ENCODE measurements around the gene SOS1.
A peak's percentile ranks its signal among the peaks of the same experiment; 100 is the strongest.
"Not testable (repeated sequence)": the region's sequence is repeated elsewhere in the genome, so short reads cannot be mapped to it uniquely, and the experiment has no call there.

Gene SOS1

DNA sequence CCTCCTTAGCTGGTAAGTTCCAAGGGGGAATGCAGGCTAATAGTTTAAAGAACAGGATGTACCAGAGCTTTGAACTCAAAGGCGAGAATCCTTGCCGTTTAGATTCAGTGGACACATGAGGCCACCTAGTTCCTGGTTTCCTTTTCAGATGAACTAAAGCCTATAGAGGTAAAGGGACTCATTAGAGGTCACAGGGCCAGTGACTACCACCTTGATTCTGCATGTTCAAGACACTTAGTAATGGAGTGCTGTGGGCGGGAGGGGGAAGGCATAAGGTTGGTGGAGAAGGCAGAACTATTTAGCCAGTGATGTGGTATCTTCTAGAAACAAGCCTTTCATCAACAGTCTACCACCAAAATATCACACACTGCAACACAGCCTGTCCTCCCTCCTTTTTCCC lies 183.3 kb downstream of the SOS1 start:
- Histone ChIP-seq H3K4me1 (ENCODE audit: control insufficient read depth, insufficient read depth, low read depth, low read length) (peaks cover 1% of the 10 kb centered on the region), H3K23ac (ENCODE audit: low read length in 2 of 2) (no peak overlapping the region), H3K4me2 (ENCODE audit: low read length, poor library complexity, severe bottlenecking) (no peak overlapping the region), H2AFZ (ENCODE audit: low read depth, low read length) (no peak overlapping the region), H3K27me3 (ENCODE audit: control insufficient read depth in 1 of 2, insufficient read depth in 1 of 2, low read length in 2 of 2) (no peaks in the 10 kb centered on the region), H3K27ac (ENCODE audit: low read length, poor library complexity, severe bottlenecking) (no peak overlapping the region), H4K8ac (ENCODE audit: low read length) (no peak overlapping the region), H2BK5ac (ENCODE audit: low read depth, low read length, poor library complexity, severe bottlenecking) (no peak overlapping the region), H4K91ac (ENCODE audit: low read length) (no peak overlapping the region), H3K36me3 (ENCODE audit: control insufficient read depth in 1 of 2, insufficient read depth in 2 of 2, low read depth in 1 of 2, low read length in 2 of 2) (no peaks in the 10 kb centered on the region), H3K79me1 (replicated peaks; ENCODE audit: low read length, poor library complexity, severe bottlenecking) (no peaks in the 10 kb centered on the region), H3K9me3 (ENCODE audit: control insufficient read depth, low read length) (no peaks in the 10 kb centered on the region), H2BK15ac (ENCODE audit: low read depth, poor library complexity, severe bottlenecking) (no peak overlapping the region), H2AK5ac (ENCODE audit: low read length, severe bottlenecking) (no peak overlapping the region), H2BK120ac (ENCODE audit: low read depth, low read length) (no peak overlapping the region), H2BK12ac (ENCODE audit: low read length in 2 of 2) (no peak overlapping the region), H3K4ac (ENCODE audit: low read depth in 1 of 2, low read length in 2 of 2) (no peak overlapping the region), H3K14ac (ENCODE audit: low read length in 2 of 2) (no peak overlapping the region), H3K4me3 (ENCODE audit: insufficient read depth in 1 of 2, low read depth in 1 of 2, low read length in 2 of 2) (no peak overlapping the region), H3K18ac (ENCODE audit: low read depth in 1 of 2, low read length in 2 of 2) (no peak overlapping the region), H3K9ac (ENCODE audit: low read length) (no peak overlapping the region)
- 97% methylated on average over 2 of the region's 3 CpGs for WGBS
- no peak for DNase-seq

GRCh38 chr2:38936516-38936915 lies 184.3 kb downstream of the SOS1 start:
- not testable (repeated sequence) for H3K9me3 ChIP-seq (ENCODE audit: control insufficient read depth, low read length); H2AFZ ChIP-seq (ENCODE audit: low read depth, low read length); H2BK5ac ChIP-seq (ENCODE audit: low read depth, low read length, poor library complexity, severe bottlenecking); H3K79me1 ChIP-seq (replicated peaks; ENCODE audit: low read length, poor library complexity, severe bottlenecking); DNase-seq; H3K36me3 ChIP-seq (ENCODE audit: control insufficient read depth in 1 of 2, insufficient read depth in 2 of 2, low read depth in 1 of 2, low read length in 2 of 2); H3K4ac ChIP-seq (ENCODE audit: low read depth in 1 of 2, low read length in 2 of 2); H3K14ac ChIP-seq (ENCODE audit: low read length in 2 of 2); H3K4me2 ChIP-seq (ENCODE audit: low read length, poor library complexity, severe bottlenecking); H2BK15ac ChIP-seq (ENCODE audit: low read depth, poor library complexity, severe bottlenecking); H2BK12ac ChIP-seq (ENCODE audit: low read length in 2 of 2); H3K9ac ChIP-seq (ENCODE audit: low read length); H3K27me3 ChIP-seq (ENCODE audit: control insufficient read depth in 1 of 2, insufficient read depth in 1 of 2, low read length in 2 of 2); H2AK5ac ChIP-seq (ENCODE audit: low read length, severe bottlenecking); H3K23ac ChIP-seq (ENCODE audit: low read length in 2 of 2); H2BK120ac ChIP-seq (ENCODE audit: low read depth, low read length); H3K4me1 ChIP-seq (ENCODE audit: control insufficient read depth, insufficient read depth, low read depth, low read length); H3K27ac ChIP-seq (ENCODE audit: low read length, poor library complexity, severe bottlenecking); H4K8ac ChIP-seq (ENCODE audit: low read length); H3K4me3 ChIP-seq (ENCODE audit: insufficient read depth in 1 of 2, low read depth in 1 of 2, low read length in 2 of 2); H3K18ac ChIP-seq (ENCODE audit: low read depth in 1 of 2, low read length in 2 of 2); H4K91ac ChIP-seq (ENCODE audit: low read length)
- WGBS = 95% methylated on average over 6 of the region's 6 CpGs

DNA sequence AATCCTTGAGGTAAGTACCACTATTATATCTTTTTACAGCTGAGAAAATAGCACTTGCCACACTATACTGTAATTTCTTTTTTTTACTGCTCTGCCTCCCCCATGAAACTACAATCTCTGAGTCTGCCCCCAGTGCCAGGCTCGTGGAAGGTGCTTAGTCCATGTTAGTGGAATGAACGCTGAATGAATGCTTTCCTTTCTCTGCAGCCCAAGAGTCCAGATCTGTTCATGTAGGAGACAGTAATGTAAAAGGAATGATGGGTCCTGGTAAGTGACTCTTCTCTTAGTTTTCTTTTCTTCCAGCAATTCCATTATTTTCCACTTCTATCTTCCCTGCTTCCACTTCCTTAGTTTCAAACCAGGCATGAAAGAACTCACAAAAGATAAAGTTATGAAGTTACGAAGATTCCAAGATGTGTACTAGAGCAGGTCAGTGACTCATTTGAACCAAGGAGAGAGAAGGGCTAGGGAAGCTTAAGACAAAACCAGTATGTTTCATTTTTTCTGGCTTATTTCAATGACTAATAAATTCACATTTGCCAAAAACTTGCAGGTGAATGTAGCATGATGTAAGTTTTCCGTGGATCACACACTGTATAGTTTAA lies 185.2 kb downstream of the SOS1 start:
- WGBS = 83% methylated on average over 3 of the region's 4 CpGs
- Histone ChIP-seq H3K9ac (ENCODE audit: low read length) (no peak overlapping the region), H3K9me3 (ENCODE audit: control insufficient read depth, low read length) (no peaks in the 10 kb centered on the region), H2BK120ac (ENCODE audit: low read depth, low read length) (no peak overlapping the region), H3K27me3 (ENCODE audit: control insufficient read depth in 1 of 2, insufficient read depth in 1 of 2, low read length in 2 of 2) (no peaks in the 10 kb centered on the region), H2BK15ac (ENCODE audit: low read depth, poor library complexity, severe bottlenecking) (no peak overlapping the region), H3K23ac (ENCODE audit: low read length in 2 of 2) (no peak overlapping the region), H3K4me3 (ENCODE audit: insufficient read depth in 1 of 2, low read depth in 1 of 2, low read length in 2 of 2) (no peak overlapping the region), H2AFZ (ENCODE audit: low read depth, low read length) (no peak overlapping the region), H3K27ac (ENCODE audit: low read length, poor library complexity, severe bottlenecking) (no peak overlapping the region), H3K4ac (ENCODE audit: low read depth in 1 of 2, low read length in 2 of 2) (no peak overlapping the region), H4K8ac (ENCODE audit: low read length) (no peak overlapping the region), H3K14ac (ENCODE audit: low read length in 2 of 2) (peak overlapping the region in 1 of 2 experiments; percentile 41), H2AK5ac (ENCODE audit: low read length, severe bottlenecking) (no peak overlapping the region), H4K91ac (ENCODE audit: low read length) (no peak overlapping the region), H3K36me3 (ENCODE audit: control insufficient read depth in 1 of 2, insufficient read depth in 2 of 2, low read depth in 1 of 2, low read length in 2 of 2) (no peaks in the 10 kb centered on the region), H3K4me2 (ENCODE audit: low read length, poor library complexity, severe bottlenecking) (peak overlapping the region; percentile 43), H3K18ac (ENCODE audit: low read depth in 1 of 2, low read length in 2 of 2) (no peak overlapping the region), H2BK12ac (ENCODE audit: low read length in 2 of 2) (no peak overlapping the region), H3K79me1 (replicated peaks; ENCODE audit: low read length, poor library complexity, severe bottlenecking) (no peaks in the 10 kb centered on the region), H2BK5ac (ENCODE audit: low read depth, low read length, poor library complexity, severe bottlenecking) (no peak overlapping the region), H3K4me1 (ENCODE audit: control insufficient read depth, insufficient read depth, low read depth, low read length) (peaks cover 1% of the 10 kb centered on the region)
- DNase-seq = peak; percentile 33

- H2AK5ac ChIP-seq (ENCODE audit: low read length, severe bottlenecking) = no peak overlapping the region
- H3K4me2 ChIP-seq (ENCODE audit: low read length, poor library complexity, severe bottlenecking) = no peak overlapping the region
- H3K4me3 ChIP-seq (ENCODE audit: insufficient read depth in 1 of 2, low read depth in 1 of 2, low read length in 2 of 2) = no peak overlapping the region
- no peak overlapping the region for H3K18ac ChIP-seq (ENCODE audit: low read depth in 1 of 2, low read length in 2 of 2)
- no peak overlapping the region for H3K14ac ChIP-seq (ENCODE audit: low read length in 2 of 2)
- H2BK12ac ChIP-seq (ENCODE audit: low read length in 2 of 2) = no peak overlapping the region
- H4K8ac ChIP-seq (ENCODE audit: low read length) = no peak overlapping the region
- H4K91ac ChIP-seq (ENCODE audit: low read length) = no peak overlapping the region
- H3K79me1 ChIP-seq (replicated peaks; ENCODE audit: low read length, poor library complexity, severe bottlenecking) = no peaks in the 10 kb centered on the region
- no peak overlapping the region for H3K27ac ChIP-seq (ENCODE audit: low read length, poor library complexity, severe bottlenecking)
- 86% methylated on average over 5 of the region's 5 CpGs for WGBS
- H3K4me1 ChIP-seq (ENCODE audit: control insufficient read depth, insufficient read depth, low read depth, low read length) = peaks cover 1% of the 10 kb centered on the region
- DNase-seq = no peak
- H2BK15ac ChIP-seq (ENCODE audit: low read depth, poor library complexity, severe bottlenecking) = no peak overlapping the region
- no peak overlapping the region for H2BK5ac ChIP-seq (ENCODE audit: low read depth, low read length, poor library complexity, severe bottlenecking)
- no peak overlapping the region for H2BK120ac ChIP-seq (ENCODE audit: low read depth, low read length)
- no peak overlapping the region for H2AFZ ChIP-seq (ENCODE audit: low read depth, low read length)
- no peak overlapping the region for H3K4ac ChIP-seq (ENCODE audit: low read depth in 1 of 2, low read length in 2 of 2)
- no peaks in the 10 kb centered on the region for H3K36me3 ChIP-seq (ENCODE audit: control insufficient read depth in 1 of 2, insufficient read depth in 2 of 2, low read depth in 1 of 2, low read length in 2 of 2)
- H3K23ac ChIP-seq (ENCODE audit: low read length in 2 of 2) = no peak overlapping the region
- H3K27me3 ChIP-seq (ENCODE audit: control insufficient read depth in 1 of 2, insufficient read depth in 1 of 2, low read length in 2 of 2) = no peaks in the 10 kb centered on the region
- H3K9me3 ChIP-seq (ENCODE audit: control insufficient read depth, low read length) = no peaks in the 10 kb centered on the region
- H3K9ac ChIP-seq (ENCODE audit: low read length) = no peak overlapping the region
These were observed 186.1 kb downstream of the SOS1 start for GRCh38 chr2:38934742-38935141.
